NK-92 (cell line): Measurements from ENCODE around the gene DRD3.
A peak's percentile ranks its signal among the peaks of the same experiment; 100 is the strongest.

ENCODE experiments used
- DNase-seq: peaks from one replicate; lab custom pipeline; 2025; ENCODE audit not compliant: unreplicated experiment; lab: John Stamatoyannopoulos, UW

Gene DRD3

GRCh38 chr3:114186501-114186900 lies 7.6 kb upstream of the DRD3 start:
- DNase-seq: no peak

- DNase-seq: no peak
Observed at GRCh38 chr3:114179575-114179974, 723 bp upstream of the DRD3 start.

- no peak for DNase-seq
Observed at GRCh38 chr3:114176890-114177289, 2.0 kb downstream of the DRD3 start.

- no peak for DNase-seq
Observed at GRCh38 chr3:114176487-114176886, 2.4 kb downstream of the DRD3 start.

GRCh38 chr3:114175204-114175987 lies 3.5 kb downstream of the DRD3 start:
- no peak for DNase-seq

- DNase-seq: no peak
Observed at GRCh38 chr3:114171677-114172076, 7.2 kb downstream of the DRD3 start.

- no peak for DNase-seq
Observed at GRCh38 chr3:114168150-114168549, 10.7 kb downstream of the DRD3 start.

GRCh38 chr3:114157321-114157720 lies 21.5 kb downstream of the DRD3 start:
- DNase-seq: no peak

- DNase-seq: no peak
Observed at GRCh38 chr3:114155370-114155821, 23.5 kb downstream of the DRD3 start.

- DNase-seq: no peak
Observed at GRCh38 chr3:114154321-114154821, 24.5 kb downstream of the DRD3 start.

GRCh38 chr3:114152519-114153151 lies 26.2 kb downstream of the DRD3 start:
- DNase-seq: peak; percentile 7

GRCh38 chr3:114151091-114151490 lies 27.8 kb downstream of the DRD3 start:
- no peak for DNase-seq

- DNase-seq: no peak
Observed at GRCh38 chr3:114147251-114147650, 31.6 kb downstream of the DRD3 start.

GRCh38 chr3:114144909-114145688 lies 33.8 kb downstream of the DRD3 start:
- no peak for DNase-seq

GRCh38 chr3:114143817-114144216 lies 35.0 kb downstream of the DRD3 start:
- no peak for DNase-seq

- DNase-seq: no peak
Observed at GRCh38 chr3:114139836-114140235, 39.0 kb downstream of the DRD3 start.

- DNase-seq: no peak
Observed at GRCh38 chr3:114133947-114134346, 44.9 kb downstream of the DRD3 start.

GRCh38 chr3:114132500-114132899 lies 46.4 kb downstream of the DRD3 start:
- DNase-seq: no peak

- DNase-seq: no peak
Observed at GRCh38 chr3:114128826-114129225, 50.0 kb downstream of the DRD3 start.

GRCh38 chr3:114128231-114128630 lies 50.6 kb downstream of the DRD3 start:
- no peak for DNase-seq

- no peak for DNase-seq
Observed at GRCh38 chr3:114127517-114127916, 51.3 kb downstream of the DRD3 start.

GRCh38 chr3:114126461-114126860 lies 52.4 kb downstream of the DRD3 start:
- DNase-seq: no peak
